ENCODE measurements around the gene SKOR1. TPM values are rescaled to one million over a fixed set of nuclear protein-coding genes. Genes with fewer than 3 reads are reported as not detected.

Gene SKOR1
- total RNA-seq, 1 donor from 2014 or later: not detected

DNA sequence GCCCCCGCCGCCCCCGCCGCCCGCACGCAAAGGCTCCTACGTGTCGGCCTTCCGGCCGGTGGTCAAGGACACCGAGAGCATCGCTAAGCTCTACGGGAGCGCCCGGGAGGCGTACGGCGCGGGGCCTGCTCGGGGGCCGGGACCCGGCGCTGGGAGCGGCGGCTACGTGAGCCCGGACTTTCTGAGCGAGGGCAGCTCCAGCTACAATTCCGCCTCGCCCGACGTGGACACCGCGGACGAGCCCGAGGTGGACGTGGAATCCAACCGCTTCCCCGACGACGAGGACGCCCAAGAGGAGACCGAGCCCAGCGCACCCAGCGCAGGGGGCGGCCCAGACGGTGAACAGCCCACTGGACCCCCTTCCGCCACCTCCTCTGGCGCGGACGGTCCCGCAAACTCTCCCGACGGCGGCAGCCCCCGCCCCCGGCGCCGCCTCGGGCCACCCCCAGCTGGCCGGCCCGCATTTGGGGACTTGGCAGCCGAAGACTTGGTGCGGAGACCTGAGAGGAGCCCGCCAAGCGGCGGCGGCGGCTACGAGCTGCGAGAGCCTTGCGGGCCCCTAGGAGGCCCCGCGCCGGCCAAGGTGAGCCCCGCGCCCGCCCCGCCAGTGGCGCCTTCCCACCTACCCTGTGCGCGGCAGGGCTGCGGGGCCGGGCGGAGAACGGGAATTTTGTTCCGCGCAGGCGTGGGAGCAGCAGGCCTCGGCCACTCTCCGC is 2.4 kb downstream of the SKOR1 start:
- H3K79me2 ChIP-seq (ENCODE audit: insufficient read depth, low read length): no peaks in the 10 kb centered on the region
- no peak overlapping the region for H2AFZ ChIP-seq (ENCODE audit: low read depth, low read length)
- peaks cover 23% of the 10 kb centered on the region for H3K9me3 Mint-ChIP-seq (ENCODE audit: unreplicated experiment)
- H3K27ac Mint-ChIP-seq (ENCODE audit: unreplicated experiment): no peak overlapping the region
- peak; percentile 55 for TF ChIP-seq EZH2 (IDR thresholded peaks at IDR 0.05; ENCODE audit: insufficient read depth, low read length)
- TF ChIP-seq, protein P1, sequence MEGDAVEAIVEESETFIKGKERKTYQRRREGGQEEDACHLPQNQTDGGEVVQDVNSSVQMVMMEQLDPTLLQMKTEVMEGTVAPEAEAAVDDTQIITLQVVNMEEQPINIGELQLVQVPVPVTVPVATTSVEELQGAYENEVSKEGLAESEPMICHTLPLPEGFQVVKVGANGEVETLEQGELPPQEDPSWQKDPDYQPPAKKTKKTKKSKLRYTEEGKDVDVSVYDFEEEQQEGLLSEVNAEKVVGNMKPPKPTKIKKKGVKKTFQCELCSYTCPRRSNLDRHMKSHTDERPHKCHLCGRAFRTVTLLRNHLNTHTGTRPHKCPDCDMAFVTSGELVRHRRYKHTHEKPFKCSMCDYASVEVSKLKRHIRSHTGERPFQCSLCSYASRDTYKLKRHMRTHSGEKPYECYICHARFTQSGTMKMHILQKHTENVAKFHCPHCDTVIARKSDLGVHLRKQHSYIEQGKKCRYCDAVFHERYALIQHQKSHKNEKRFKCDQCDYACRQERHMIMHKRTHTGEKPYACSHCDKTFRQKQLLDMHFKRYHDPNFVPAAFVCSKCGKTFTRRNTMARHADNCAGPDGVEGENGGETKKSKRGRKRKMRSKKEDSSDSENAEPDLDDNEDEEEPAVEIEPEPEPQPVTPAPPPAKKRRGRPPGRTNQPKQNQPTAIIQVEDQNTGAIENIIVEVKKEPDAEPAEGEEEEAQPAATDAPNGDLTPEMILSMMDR (IDR thresholded peaks at IDR 0.05; ENCODE audit: insufficient read depth, low read depth, low read length): no peak
- peaks cover 62% of the 10 kb centered on the region for H3K27me3 Mint-ChIP-seq (ENCODE audit: low read depth, unreplicated experiment)
- peak overlapping the region; percentile 19 for H3K4me2 ChIP-seq (ENCODE audit: low read length)
- no peaks in the 10 kb centered on the region for H3K36me3 ChIP-seq (ENCODE audit: insufficient read depth, low read length)
- no peak for FAIRE-seq
- no peak overlapping the region for H3K27ac ChIP-seq (ENCODE audit: low read depth, low read length)
- H3K36me3 Mint-ChIP-seq (ENCODE audit: low read depth, unreplicated experiment): no peaks in the 10 kb centered on the region
- no peak overlapping the region for H3K4me3 ChIP-seq (ENCODE audit: insufficient read depth, low read depth, low read length)
- no peak overlapping the region for H3K9ac ChIP-seq (ENCODE audit: low read length)
- DNase-seq (ENCODE audit: low read depth): no peak
- H3K4me1 Mint-ChIP-seq (ENCODE audit: low read depth, unreplicated experiment): peaks cover 2% of the 10 kb centered on the region
- peaks cover 9% of the 10 kb centered on the region for H3K4me1 ChIP-seq (ENCODE audit: insufficient read depth, low read length)
- H3K9me3 ChIP-seq (ENCODE audit: insufficient read depth, low read depth, low read length): peaks cover 9% of the 10 kb centered on the region
- no peak overlapping the region for H3K4me3 Mint-ChIP-seq (ENCODE audit: unreplicated experiment)
- H3K27me3 ChIP-seq (ENCODE audit: insufficient read depth, low read length): peaks cover 77% of the 10 kb centered on the region
- peaks cover 19% of the 10 kb centered on the region for H4K20me1 ChIP-seq (ENCODE audit: insufficient read depth, low read length)

DNA sequence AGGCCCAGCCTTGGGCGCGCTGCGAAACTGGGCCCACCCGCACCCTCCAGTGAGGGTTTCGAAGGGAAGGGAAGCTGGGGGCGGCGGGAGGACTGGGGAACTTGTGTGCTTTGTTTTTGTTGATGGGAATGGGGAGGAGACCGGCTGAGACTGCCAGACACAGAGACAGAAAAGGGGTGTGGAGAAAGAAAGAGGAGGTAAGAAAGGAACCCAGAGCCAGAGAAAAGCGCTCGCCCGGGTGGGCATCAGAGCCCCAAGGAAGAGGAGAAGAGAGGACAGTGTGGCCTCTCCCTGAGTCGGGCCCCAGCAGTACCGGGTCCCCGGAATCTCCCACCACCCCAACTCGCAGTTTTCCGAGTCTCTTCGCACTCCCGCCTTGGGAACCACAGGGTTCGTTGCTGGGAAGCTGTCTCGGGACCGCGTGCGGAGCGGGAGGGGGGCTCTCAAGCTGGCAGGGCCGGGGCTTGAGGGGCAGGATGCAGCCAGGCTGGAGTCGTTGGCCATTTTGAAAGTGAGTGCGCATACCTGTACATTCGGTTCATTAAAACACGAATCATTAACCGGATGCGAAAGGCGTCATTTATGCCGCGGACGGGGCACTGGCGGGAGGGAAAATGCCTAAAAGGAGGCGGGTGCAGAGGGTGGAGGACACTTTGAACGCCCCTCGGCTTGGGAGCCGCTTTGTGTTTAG is 3.1 kb downstream of the SKOR1 start:
- Mint-ChIP-seq H3K27me3 (ENCODE audit: low read depth, unreplicated experiment) (peaks cover 67% of the 10 kb centered on the region), H3K27ac (ENCODE audit: unreplicated experiment) (no peak overlapping the region), H3K9me3 (ENCODE audit: unreplicated experiment) (peaks cover 25% of the 10 kb centered on the region), H3K36me3 (ENCODE audit: low read depth, unreplicated experiment) (no peaks in the 10 kb centered on the region), H3K4me3 (ENCODE audit: unreplicated experiment) (no peak overlapping the region), H3K4me1 (ENCODE audit: low read depth, unreplicated experiment) (peaks cover 2% of the 10 kb centered on the region)
- H3K27me3 ChIP-seq (ENCODE audit: insufficient read depth, low read length): peaks cover 81% of the 10 kb centered on the region
- H3K4me2 ChIP-seq (ENCODE audit: low read length): peak overlapping the region; percentile 19
- no peak overlapping the region for H3K27ac ChIP-seq (ENCODE audit: low read depth, low read length)
- peaks cover 9% of the 10 kb centered on the region for H3K9me3 ChIP-seq (ENCODE audit: insufficient read depth, low read depth, low read length)
- H3K4me3 ChIP-seq (ENCODE audit: insufficient read depth, low read depth, low read length): no peak overlapping the region
- DNase-seq (ENCODE audit: low read depth) (no peak), FAIRE-seq (no peak)
- H3K36me3 ChIP-seq (ENCODE audit: insufficient read depth, low read length): no peaks in the 10 kb centered on the region
- H4K20me1 ChIP-seq (ENCODE audit: insufficient read depth, low read length): peaks cover 19% of the 10 kb centered on the region
- H2AFZ ChIP-seq (ENCODE audit: low read depth, low read length): no peak overlapping the region
- no peak overlapping the region for H3K9ac ChIP-seq (ENCODE audit: low read length)
- peak; percentile 88 for TF ChIP-seq EZH2 (IDR thresholded peaks at IDR 0.05; ENCODE audit: insufficient read depth, low read length)
- TF ChIP-seq, protein P1 (IDR thresholded peaks at IDR 0.05; ENCODE audit: insufficient read depth, low read depth, low read length): no peak
- H3K79me2 ChIP-seq (ENCODE audit: insufficient read depth, low read length): no peaks in the 10 kb centered on the region
- peaks cover 16% of the 10 kb centered on the region for H3K4me1 ChIP-seq (ENCODE audit: insufficient read depth, low read length)
